Measurements from ENCODE around the gene ATP8A2.

The ATP8A2 gene

GRCh38 chr13:25860862-25861261 is 489.1 kb downstream of the ATP8A2 start:
- no peak for DNase-seq
- no peak for ATAC-seq (replicated peaks)
- H3K27ac Mint-ChIP-seq = no peak overlapping the region
- H3K36me3 Mint-ChIP-seq (ENCODE audit: insufficient read depth) = no peaks in the 10 kb centered on the region
- no peaks in the 10 kb centered on the region for H3K9me3 Mint-ChIP-seq
- peaks cover 11 to 21% of the 10 kb centered on the region in 2 donors for H3K27me3 Mint-ChIP-seq
- no peaks in the 10 kb centered on the region for H3K4me1 Mint-ChIP-seq (ENCODE audit: low read depth in 2 of 2)
- no peak overlapping the region for H3K4me3 Mint-ChIP-seq

DNA sequence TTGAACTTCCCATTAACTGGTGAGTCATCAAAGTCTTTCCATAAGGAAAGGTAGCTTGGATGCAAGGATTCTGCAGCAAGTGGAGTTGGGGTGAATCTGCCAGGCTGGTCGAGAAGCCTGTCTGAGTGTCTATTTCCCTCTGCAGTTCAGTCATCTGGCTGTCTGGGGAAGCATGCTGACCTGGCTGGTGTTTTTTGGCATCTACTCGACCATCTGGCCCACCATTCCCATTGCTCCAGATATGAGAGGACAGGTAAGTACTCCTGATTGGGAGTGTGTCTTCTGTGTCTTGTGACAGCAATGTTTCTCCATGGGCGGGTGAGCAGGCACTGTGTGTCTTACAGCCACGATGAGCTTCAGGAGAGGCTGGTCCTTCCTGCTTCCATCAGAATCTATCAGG is 490.4 kb downstream of the ATP8A2 start:
- Mint-ChIP-seq H3K36me3 (ENCODE audit: insufficient read depth) (no peaks in the 10 kb centered on the region), H3K27ac (no peak overlapping the region), H3K27me3 (peaks cover 12 to 30% of the 10 kb centered on the region in 2 donors), H3K9me3 (no peaks in the 10 kb centered on the region), H3K4me3 (no peak overlapping the region), H3K4me1 (ENCODE audit: low read depth in 2 of 2) (no peaks in the 10 kb centered on the region)
- ATAC-seq (replicated peaks) = no peak
- no peak for DNase-seq

DNA sequence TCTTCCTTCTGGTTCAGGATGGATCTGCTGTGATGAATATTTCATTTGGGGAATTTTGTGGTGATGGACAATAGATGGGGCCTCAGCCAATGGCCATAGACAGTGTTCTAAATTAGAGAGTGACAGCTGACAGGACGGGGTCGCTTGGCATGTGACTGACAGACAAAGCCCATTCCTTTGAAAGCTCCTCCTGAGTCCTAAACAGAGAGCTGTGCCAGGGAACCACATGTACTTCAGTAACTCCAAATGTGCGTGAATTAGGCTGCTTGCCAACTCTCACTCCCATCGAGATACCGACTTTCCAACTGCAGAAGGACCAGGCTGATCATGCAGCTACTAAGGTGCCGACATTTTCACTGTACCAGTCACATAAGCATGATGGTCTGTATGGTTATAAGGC is 492.3 kb downstream of the ATP8A2 start:
- Mint-ChIP-seq H3K4me1 (ENCODE audit: low read depth in 2 of 2) (no peaks in the 10 kb centered on the region), H3K9me3 (no peaks in the 10 kb centered on the region), H3K36me3 (ENCODE audit: insufficient read depth) (no peaks in the 10 kb centered on the region), H3K27ac (no peak overlapping the region), H3K27me3 (peaks cover 5 to 22% of the 10 kb centered on the region in 2 donors), H3K4me3 (no peak overlapping the region)
- no peak for ATAC-seq (replicated peaks)
- DNase-seq = no peak

- H3K27ac Mint-ChIP-seq = no peak overlapping the region
- ATAC-seq (replicated peaks) (no peak), DNase-seq (no peak)
- H3K27me3 Mint-ChIP-seq = peaks cover 5 to 22% of the 10 kb centered on the region in 2 donors
- H3K36me3 Mint-ChIP-seq (ENCODE audit: insufficient read depth) = no peaks in the 10 kb centered on the region
- no peak overlapping the region for H3K4me3 Mint-ChIP-seq
- H3K9me3 Mint-ChIP-seq = no peaks in the 10 kb centered on the region
- H3K4me1 Mint-ChIP-seq (ENCODE audit: low read depth in 2 of 2) = no peaks in the 10 kb centered on the region
Measured at GRCh38 chr13:25864936-25865335, 493.2 kb downstream of the ATP8A2 start.

GRCh38 chr13:25865391-25865790 is 493.6 kb downstream of the ATP8A2 start:
- peaks cover 5 to 22% of the 10 kb centered on the region in 2 donors for H3K27me3 Mint-ChIP-seq
- H3K36me3 Mint-ChIP-seq (ENCODE audit: insufficient read depth) = no peaks in the 10 kb centered on the region
- no peak overlapping the region for H3K4me3 Mint-ChIP-seq
- H3K27ac Mint-ChIP-seq = no peak overlapping the region
- H3K9me3 Mint-ChIP-seq = no peaks in the 10 kb centered on the region
- DNase-seq (no peak), ATAC-seq (replicated peaks) (no peak)
- no peaks in the 10 kb centered on the region for H3K4me1 Mint-ChIP-seq (ENCODE audit: low read depth in 2 of 2)

GRCh38 chr13:25867038-25867437 is 495.3 kb downstream of the ATP8A2 start:
- peaks cover 5 to 7% of the 10 kb centered on the region in 2 donors for H3K4me1 Mint-ChIP-seq (ENCODE audit: low read depth in 2 of 2)

DNA sequence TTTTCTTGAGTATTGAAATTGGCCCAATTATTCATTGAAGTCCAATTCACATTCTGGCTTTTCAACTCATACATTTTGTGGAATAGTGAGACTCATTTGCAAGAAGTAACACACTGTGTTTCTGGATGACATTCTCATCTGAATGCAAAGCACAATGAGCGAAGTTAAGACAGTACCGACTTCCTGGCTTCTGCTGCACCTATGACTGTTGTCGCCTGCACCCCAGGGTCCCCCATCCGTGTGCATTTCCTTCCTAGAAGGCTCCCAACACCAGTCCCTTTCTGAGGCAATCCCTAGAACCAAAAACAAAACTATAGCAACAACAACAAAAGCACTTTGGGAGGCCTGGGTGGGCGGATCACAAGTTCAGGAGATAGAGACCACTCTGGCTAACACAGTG is 496.7 kb downstream of the ATP8A2 start:
- Mint-ChIP-seq H3K9me3 (no peaks in the 10 kb centered on the region), H3K4me3 (no peak overlapping the region), H3K4me1 (ENCODE audit: low read depth in 2 of 2) (peaks cover 5 to 7% of the 10 kb centered on the region in 2 donors), H3K27me3 (peaks cover 5 to 22% of the 10 kb centered on the region in 2 donors), H3K36me3 (ENCODE audit: insufficient read depth) (no peaks in the 10 kb centered on the region), H3K27ac (no peak overlapping the region)
- ATAC-seq (replicated peaks) (no peak), DNase-seq (no peak)

More at GRCh38 chr13:25867038-25867437, 495.3 kb downstream of the ATP8A2 start:
- no peak overlapping the region for H3K27ac Mint-ChIP-seq
- no peak overlapping the region for H3K4me3 Mint-ChIP-seq
- no peaks in the 10 kb centered on the region for H3K36me3 Mint-ChIP-seq (ENCODE audit: insufficient read depth)
- H3K9me3 Mint-ChIP-seq = no peaks in the 10 kb centered on the region
- ATAC-seq (replicated peaks) (no peak), DNase-seq (no peak)
- H3K27me3 Mint-ChIP-seq = peaks cover 5 to 22% of the 10 kb centered on the region in 2 donors

- H3K27me3 Mint-ChIP-seq = peaks cover 5 to 9% of the 10 kb centered on the region in 2 donors
- no peak for DNase-seq
- H3K36me3 Mint-ChIP-seq (ENCODE audit: insufficient read depth) = no peaks in the 10 kb centered on the region
- H3K27ac Mint-ChIP-seq = no peak overlapping the region
- peaks cover 12 to 22% of the 10 kb centered on the region in 2 donors for H3K4me1 Mint-ChIP-seq (ENCODE audit: low read depth in 2 of 2)
- ATAC-seq (replicated peaks) = no peak
- no peak overlapping the region for H3K4me3 Mint-ChIP-seq
- H3K9me3 Mint-ChIP-seq = peaks cover 3 to 8% of the 10 kb centered on the region in 2 donors
Measured at GRCh38 chr13:25869941-25870340, 498.2 kb downstream of the ATP8A2 start.

DNA sequence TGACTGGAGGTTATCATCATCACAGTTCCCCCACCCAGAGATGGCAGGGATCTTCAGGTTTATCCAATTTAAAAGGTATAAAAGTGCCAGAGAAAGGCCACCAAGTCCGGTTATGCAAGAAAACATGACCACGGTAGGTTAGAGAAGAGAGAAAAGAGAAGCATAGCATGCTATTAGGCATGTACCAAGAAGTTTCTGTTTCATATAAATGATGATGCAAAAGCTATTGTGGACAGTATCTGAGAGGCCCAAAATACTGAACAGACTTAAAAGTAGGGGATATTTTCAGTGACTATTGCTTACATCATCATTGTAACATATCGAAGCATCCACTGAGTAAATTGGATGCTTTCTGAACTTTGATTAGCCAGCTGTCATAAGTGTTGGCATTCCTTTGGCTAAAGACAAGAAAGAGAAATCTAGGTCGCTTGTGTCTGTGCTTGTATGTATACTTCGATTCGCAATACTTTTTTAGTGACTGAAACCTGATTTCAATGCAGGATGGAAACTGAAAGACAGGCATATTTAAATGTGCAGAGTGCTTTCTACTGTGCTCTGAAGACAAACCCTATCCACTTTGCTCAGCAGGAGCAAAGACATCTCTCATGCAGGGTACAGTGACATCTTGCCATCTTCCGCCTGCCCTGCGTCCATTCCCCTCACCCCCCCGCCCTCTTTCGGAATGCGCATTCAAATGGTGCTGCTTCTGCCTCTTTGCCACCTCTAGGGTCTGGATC is 499.8 kb downstream of the ATP8A2 start:
- Mint-ChIP-seq H3K9me3 (peaks cover 3 to 8% of the 10 kb centered on the region in 2 donors), H3K4me3 (no peak overlapping the region), H3K27ac (no peak overlapping the region), H3K4me1 (ENCODE audit: low read depth in 2 of 2) (peaks cover 12 to 25% of the 10 kb centered on the region in 2 donors), H3K27me3 (peaks cover 0 to 3% of the 10 kb centered on the region in 2 donors), H3K36me3 (ENCODE audit: insufficient read depth) (no peaks in the 10 kb centered on the region)
- DNase-seq = no peak
- ATAC-seq (replicated peaks) = no peak

DNA sequence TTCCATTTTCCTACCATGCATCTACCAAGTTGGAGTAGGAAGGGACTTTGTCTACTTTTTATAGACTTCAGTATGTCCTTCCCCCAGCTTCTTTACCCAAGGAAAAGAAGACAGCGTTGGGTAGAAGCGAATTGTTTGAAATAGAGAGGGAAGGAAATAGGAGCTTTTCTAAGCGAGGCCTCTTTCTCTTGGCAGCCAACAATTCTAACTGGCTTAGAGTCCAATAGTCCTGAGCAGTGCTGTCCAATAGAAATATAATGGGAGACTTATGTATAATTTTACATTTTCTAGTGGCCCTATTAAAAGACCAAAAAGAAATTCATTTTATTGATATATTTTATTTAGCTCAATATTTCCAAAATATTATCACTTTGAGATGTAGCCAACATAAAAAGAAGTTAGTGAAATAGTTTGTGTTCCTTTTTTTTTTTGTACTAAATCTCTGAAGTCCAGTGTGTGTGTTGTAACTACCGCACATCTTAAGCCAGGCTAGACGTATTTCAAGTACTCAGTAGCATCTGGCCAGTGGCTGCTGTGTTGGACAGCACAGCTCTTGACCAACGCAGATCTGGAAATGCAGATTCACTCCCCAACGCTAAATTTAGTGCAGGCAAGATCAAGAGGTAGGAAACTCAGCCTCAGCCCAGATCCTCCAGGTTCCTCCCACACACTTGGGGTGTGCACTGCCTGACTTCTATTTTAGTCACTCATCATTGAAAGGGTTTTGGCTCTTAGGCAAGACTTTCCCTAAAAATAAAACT is 500.9 kb downstream of the ATP8A2 start:
- DNase-seq = no peak
- H3K27ac Mint-ChIP-seq = no peak overlapping the region
- no peak overlapping the region for H3K4me3 Mint-ChIP-seq
- ATAC-seq (replicated peaks) = no peak
- H3K36me3 Mint-ChIP-seq (ENCODE audit: insufficient read depth) = no peaks in the 10 kb centered on the region
- H3K4me1 Mint-ChIP-seq (ENCODE audit: low read depth in 2 of 2) = peaks cover 12 to 25% of the 10 kb centered on the region in 2 donors
- no peaks in the 10 kb centered on the region for H3K27me3 Mint-ChIP-seq
- H3K9me3 Mint-ChIP-seq = peaks cover 3 to 8% of the 10 kb centered on the region in 2 donors

- Mint-ChIP-seq H3K36me3 (ENCODE audit: insufficient read depth) (no peaks in the 10 kb centered on the region), H3K4me1 (ENCODE audit: low read depth in 2 of 2) (peaks cover 12 to 25% of the 10 kb centered on the region in 2 donors), H3K9me3 (peaks cover 3 to 8% of the 10 kb centered on the region in 2 donors), H3K4me3 (no peak overlapping the region), H3K27me3 (no peaks in the 10 kb centered on the region), H3K27ac (no peak overlapping the region)
- ATAC-seq (replicated peaks) (no peak), DNase-seq (no peak)
Measured at GRCh38 chr13:25873242-25873612, 501.5 kb downstream of the ATP8A2 start.

GRCh38 chr13:25874064-25874737 is 502.4 kb downstream of the ATP8A2 start:
- peak overlapping the region; percentile 5 to 24 for H3K4me3 Mint-ChIP-seq
- no peaks in the 10 kb centered on the region for H3K36me3 Mint-ChIP-seq (ENCODE audit: insufficient read depth)
- peaks cover 3 to 13% of the 10 kb centered on the region in 2 donors for H3K9me3 Mint-ChIP-seq
- peaks cover 12 to 25% of the 10 kb centered on the region in 2 donors for H3K4me1 Mint-ChIP-seq (ENCODE audit: low read depth in 2 of 2)
- peak overlapping the region in 1 of 2 donors; percentile 50 for H3K27ac Mint-ChIP-seq
- no peaks in the 10 kb centered on the region for H3K27me3 Mint-ChIP-seq
- no peak for ATAC-seq (replicated peaks)
- no peak for DNase-seq

DNA sequence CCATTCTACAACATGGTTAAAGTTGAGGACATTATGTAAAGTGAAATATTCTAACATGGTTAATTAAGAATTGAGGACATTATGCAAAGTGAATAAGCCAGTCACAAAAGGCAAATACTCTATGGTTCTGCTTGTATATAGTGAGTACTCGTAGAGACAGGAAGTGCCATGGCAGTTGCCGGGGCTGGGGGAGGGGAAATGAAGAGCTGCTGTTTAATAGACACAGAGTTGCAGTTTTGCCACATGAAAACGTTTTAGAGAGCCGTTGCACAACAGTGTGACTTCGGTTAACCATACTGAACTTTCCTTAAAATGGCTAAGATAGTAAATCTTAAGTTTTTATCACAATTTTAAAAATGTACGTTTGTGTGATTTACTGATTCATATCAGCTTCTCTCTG is 503.1 kb downstream of the ATP8A2 start:
- H3K9me3 Mint-ChIP-seq = peaks cover 3 to 13% of the 10 kb centered on the region in 2 donors
- ATAC-seq (replicated peaks) (peak; percentile 95), DNase-seq (peak; percentile 45 to 64 (median 57))
- H3K4me3 Mint-ChIP-seq = peak overlapping the region; percentile 5 to 24
- H3K36me3 Mint-ChIP-seq (ENCODE audit: insufficient read depth) = no peaks in the 10 kb centered on the region
- peaks cover 12 to 25% of the 10 kb centered on the region in 2 donors for H3K4me1 Mint-ChIP-seq (ENCODE audit: low read depth in 2 of 2)
- H3K27ac Mint-ChIP-seq = peak overlapping the region in 1 of 2 donors; percentile 50
- H3K27me3 Mint-ChIP-seq = no peaks in the 10 kb centered on the region

All from effector memory CD8-positive, alpha-beta T cell (primary cell).